GM23338 (cell line): ENCODE measurements around the gene OLFML1. TPM values are rescaled to one million over a fixed set of nuclear protein-coding genes. Genes with fewer than 3 reads are reported as not detected.

Experiments used
- ATAC-seq: fragments of 200-7000 bp; cut with Tn5 transposase; 3 replicates; pipeline ENCODE4 v1.9.1; 2020
- DNase-seq: peaks from one replicate; pipeline ENCODE4 v3.0.0-alpha.2; 2015; ENCODE audit warnings: low spot score
- H2AFZ ChIP-seq: fragments of 200-600 bp; sonication (generic); 2 replicates; pipeline ENCODE4 v1.8.0; 2016; ENCODE audit warnings: antibody characterized with exemption, mild to moderate bottlenecking, moderate library complexity
- H3F3A ChIP-seq: fragments of 200-600 bp; sonication (generic); replicated peaks from 2 replicates; pipeline ENCODE4 v1.8.0; 2017; ENCODE audit warnings: antibody characterized with exemption, mixed run types, low read depth
- H3K27ac ChIP-seq: fragments of 200-600 bp; sonication (generic); 2 replicates; pipeline ENCODE4 v1.6.1; 2016; ENCODE audit warnings: low read depth
- H3K27me3 ChIP-seq: fragments of 200-600 bp; sonication (generic); 2 replicates; pipeline ENCODE4 v1.8.0; 2016; ENCODE audit warnings: mild to moderate bottlenecking, mixed run types, moderate library complexity; ENCODE audit not compliant: insufficient read depth
- H3K36me3 ChIP-seq: fragments of 200-600 bp; sonication (generic); 2 replicates; pipeline ENCODE4 v1.8.0; 2016; ENCODE audit warnings: mild to moderate bottlenecking; ENCODE audit not compliant: insufficient read depth
- H3K4me1 ChIP-seq: fragments of 200-600 bp; sonication (generic); 2 replicates; pipeline ENCODE4 v1.8.0; 2016; ENCODE audit warnings: mild to moderate bottlenecking, moderate library complexity; ENCODE audit not compliant: insufficient read depth
- H3K4me2 ChIP-seq: fragments of 200-600 bp; sonication (generic); 2 replicates; pipeline ENCODE4 v1.7.1; 2017; ENCODE audit warnings: mixed run types
- H3K4me3 ChIP-seq: fragments of 200-600 bp; sonication (generic); 2 replicates; pipeline ENCODE4 v1.6.1; 2016; ENCODE audit warnings: mixed run types
- H3K79me2 ChIP-seq: fragments of 200-600 bp; sonication (generic); replicated peaks from 2 replicates; pipeline ENCODE4 v1.8.0; 2017; ENCODE audit warnings: mild to moderate bottlenecking; ENCODE audit not compliant: insufficient read depth
- H3K9me2 ChIP-seq: fragments of 200-600 bp; sonication (generic); 2 replicates; pipeline ENCODE4 v1.8.0; 2017; ENCODE audit not compliant: insufficient read depth
- H4K20me1 ChIP-seq: fragments of 200-600 bp; sonication (generic); replicated peaks from 2 replicates; pipeline ENCODE4 v1.8.0; 2017; ENCODE audit warnings: mild to moderate bottlenecking; ENCODE audit not compliant: insufficient read depth
- H3K27ac Mint-ChIP-seq: 2 replicates; pipeline ENCODE4 v1.8.0; 2020; ENCODE audit warnings: inconsistent platforms, mild to moderate bottlenecking, moderate library complexity, mixed read lengths
- H3K27me3 Mint-ChIP-seq: 3 replicates; pipeline ENCODE4 v1.8.0; 2022; ENCODE audit warnings: low read depth, mild to moderate bottlenecking, moderate library complexity, mixed read lengths, inconsistent platforms; ENCODE audit not compliant: insufficient read depth, poor library complexity
- H3K36me3 Mint-ChIP-seq: 3 replicates; pipeline ENCODE4 v1.8.0; 2021; ENCODE audit warnings: low read depth, mild to moderate bottlenecking, inconsistent platforms, moderate library complexity, mixed read lengths
- H3K4me1 Mint-ChIP-seq: 3 replicates; pipeline ENCODE4 v1.8.0; 2020; ENCODE audit warnings: mild to moderate bottlenecking, inconsistent platforms, mixed read lengths
- H3K4me3 Mint-ChIP-seq: 3 replicates; pipeline ENCODE4 v1.8.0; 2021; ENCODE audit warnings: moderate library complexity, mild to moderate bottlenecking, inconsistent platforms, mixed read lengths
- H3K9me3 Mint-ChIP-seq: 3 replicates; pipeline ENCODE4 v1.8.0; 2020; ENCODE audit warnings: moderate library complexity, mild to moderate bottlenecking, inconsistent platforms, mixed read lengths
- CREB1 ChIP-seq: fragments of 250-450 bp; sonication (Bioruptor Pico); IDR thresholded peaks from 2 replicates; pipeline ENCODE4 v1.5.0; 2020; ENCODE audit warnings: low read depth, mild to moderate bottlenecking, moderate library complexity
- EZH2 ChIP-seq: fragments of 200-600 bp; sonication (generic); IDR thresholded peaks from one replicate; pipeline ENCODE4 v1.8.0; 2017; ENCODE audit warnings: antibody characterized with exemption, mild to moderate bottlenecking, low read depth; ENCODE audit not compliant: unreplicated experiment
- EZH2phosphoT487 ChIP-seq: fragments of 200-600 bp; sonication (generic); IDR thresholded peaks from one replicate; pipeline ENCODE4 v1.8.1; 2018; ENCODE audit warnings: antibody characterized with exemption; ENCODE audit not compliant: unreplicated experiment
- NANOG ChIP-seq: IDR thresholded peaks from 2 replicates; pipeline ENCODE4 v1.6.1; 2016; ENCODE audit warnings: antibody characterized with exemption, borderline replicate concordance
- POLR2AphosphoS5 ChIP-seq: IDR thresholded peaks from 2 replicates; pipeline ENCODE4 v1.6.1; 2016; ENCODE audit warnings: antibody characterized with exemption, low read depth
- STAT1 ChIP-seq: IDR thresholded peaks from one replicate; pipeline ENCODE4 v1.6.1; 2016; ENCODE audit warnings: antibody characterized with exemption; ENCODE audit not compliant: unreplicated experiment
- ZNF114 ChIP-seq: fragments of 250-450 bp; sonication (Bioruptor Pico); IDR thresholded peaks from 2 replicates; pipeline ENCODE4 v1.5.0; 2020; ENCODE audit warnings: mild to moderate bottlenecking, moderate library complexity
- ZNF331 ChIP-seq: fragments of 250-450 bp; sonication (Bioruptor Pico); IDR thresholded peaks from 2 replicates; pipeline ENCODE4 v1.5.0; 2020; ENCODE audit warnings: low read depth, mild to moderate bottlenecking, moderate library complexity
- polyA plus RNA-seq: library from polyadenylated mRNA; unstranded; fragments of >200 nt; fragmentation: Nextera tagmentation; extraction: Ambion mirVana; gene quantifications from 2 replicates; pipeline ENCODE4 v1.2.1, GENCODE V29; 2016
- total RNA-seq: library from RNA; depleted of rRNA; stranded (reverse); fragments of >200 nt; shearing (Covaris generic); gene quantifications from 2 replicates; pipeline ENCODE4 v1.2.3, GENCODE V29; 2014
- TF ChIP-seq, protein P1 (sequence below): IDR thresholded peaks from one replicate; pipeline ENCODE4 v1.6.1; 2018; ENCODE audit warnings: antibody characterized with exemption; ENCODE audit not compliant: unreplicated experiment
- TF ChIP-seq, protein P2 (sequence below): fragments of 250-450 bp; sonication (Bioruptor Pico); IDR thresholded peaks from 2 replicates; pipeline ENCODE4 v1.5.0; 2020; ENCODE audit warnings: mild to moderate bottlenecking, moderate library complexity
- TF ChIP-seq, protein P3 (sequence below), 2 experiments: fragments of 200-600 bp in 1 of 2; sonication (generic) in 1 of 2; conservative IDR thresholded peaks; 2 replicates each; pipeline versions ENCODE4 v1.5.1 to v1.6.1; 2016 to 2017; ENCODE audit warnings: antibody characterized with exemption in 2 of 2, low read depth in 2 of 2, mild to moderate bottlenecking in 2 of 2, moderate library complexity in 1 of 2

OLFML1 gene
- total and polyA plus RNA-seq, 2 experiments from 2014 or later: 0.21 TPM; not detected in 1

DNA sequence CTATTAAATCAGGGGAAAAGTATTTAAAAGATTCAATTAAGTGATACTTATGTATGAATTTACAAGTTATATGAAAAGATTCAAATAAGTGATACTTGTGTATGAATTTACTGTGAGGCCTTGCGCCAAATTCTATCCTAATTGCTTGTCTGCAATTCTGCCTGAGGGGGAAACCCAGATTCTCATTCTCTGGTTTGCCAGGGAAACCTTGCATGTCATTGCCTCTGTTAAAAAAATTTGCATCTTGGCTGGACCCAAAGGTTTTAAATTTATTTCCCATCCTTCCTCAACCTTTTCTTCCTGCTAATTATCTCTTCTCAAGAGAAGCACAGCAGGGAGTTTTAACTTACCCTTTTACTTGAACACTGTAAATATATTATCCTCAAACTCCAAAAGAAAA is 13.8 kb downstream of the OLFML1 start:
- Histone ChIP-seq H4K20me1 (no peaks in the 10 kb centered on the region), H3K4me3 (no peak overlapping the region), H3F3A (no peaks in the 10 kb centered on the region), H3K36me3 (no peaks in the 10 kb centered on the region), H3K4me2 (no peak overlapping the region), H3K27me3 (no peaks in the 10 kb centered on the region), H2AFZ (no peak overlapping the region), H3K27ac (0 out of 2 replicates have a peak overlapping the region, but pooled peaks have one; percentile 16), H3K79me2 (no peaks in the 10 kb centered on the region), H3K4me1 (peaks cover 11% of the 10 kb centered on the region), H3K9me2 (no peaks in the 10 kb centered on the region)
- Mint-ChIP-seq H3K4me3 (no peak overlapping the region), H3K9me3 (no peaks in the 10 kb centered on the region), H3K27ac (peak overlapping the region; percentile 8; the same call in 1 of the 2 replicates), H3K27me3 (peaks cover 2% of the 10 kb centered on the region), H3K4me1 (peaks cover 18% of the 10 kb centered on the region), H3K36me3 (no peaks in the 10 kb centered on the region)
- ATAC-seq (no peak), DNase-seq (no peak)
- TF ChIP-seq POLR2AphosphoS5: no peak

DNA sequence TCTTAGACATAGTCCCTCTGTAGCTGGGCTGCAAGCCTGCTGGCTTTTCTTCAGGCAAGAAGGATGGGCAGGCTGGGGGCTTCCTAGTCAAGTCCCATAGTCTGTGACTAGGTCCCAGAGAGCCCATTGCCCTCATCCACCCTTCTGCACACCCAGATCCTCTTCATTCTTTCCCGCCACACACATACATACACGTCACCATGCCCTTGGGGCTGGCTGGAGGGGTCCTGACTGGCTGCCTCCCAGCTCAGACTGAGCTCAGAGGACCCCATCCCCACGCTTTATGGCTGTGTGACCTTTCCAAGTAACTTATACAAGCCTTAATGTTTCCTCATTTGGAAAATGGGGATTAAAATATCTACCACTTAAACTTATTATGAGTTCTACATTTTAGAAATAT is 14.9 kb downstream of the OLFML1 start:
- Histone ChIP-seq H3K27me3 (no peaks in the 10 kb centered on the region), H4K20me1 (no peaks in the 10 kb centered on the region), H3K4me2 (no peak overlapping the region), H3K27ac (no peak overlapping the region), H3K4me1 (peaks cover 11% of the 10 kb centered on the region), H3K4me3 (no peak overlapping the region), H3K36me3 (no peaks in the 10 kb centered on the region), H3K79me2 (no peaks in the 10 kb centered on the region), H2AFZ (no peak overlapping the region), H3K9me2 (no peaks in the 10 kb centered on the region; the same call in 1 of the 2 replicates), H3F3A (no peaks in the 10 kb centered on the region)
- H3K4me3 Mint-ChIP-seq: no peak overlapping the region
- peaks cover 2% of the 10 kb centered on the region for H3K27me3 Mint-ChIP-seq
- peaks cover 18% of the 10 kb centered on the region for H3K4me1 Mint-ChIP-seq
- DNase-seq (no peak), ATAC-seq (no peak)
- H3K27ac Mint-ChIP-seq: no peak overlapping the region
- H3K9me3 Mint-ChIP-seq: no peaks in the 10 kb centered on the region
- H3K36me3 Mint-ChIP-seq: no peaks in the 10 kb centered on the region
- TF ChIP-seq NANOG (no peak), POLR2AphosphoS5 (no peak), CREB1 (no peak), STAT1 (no peak), EZH2phosphoT487 (no peak), ZNF331 (CRISPR knock-in tag) (no peak), EZH2 (no peak), ZNF114 (CRISPR knock-in tag) (no peak)
- TF ChIP-seq, protein P1, sequence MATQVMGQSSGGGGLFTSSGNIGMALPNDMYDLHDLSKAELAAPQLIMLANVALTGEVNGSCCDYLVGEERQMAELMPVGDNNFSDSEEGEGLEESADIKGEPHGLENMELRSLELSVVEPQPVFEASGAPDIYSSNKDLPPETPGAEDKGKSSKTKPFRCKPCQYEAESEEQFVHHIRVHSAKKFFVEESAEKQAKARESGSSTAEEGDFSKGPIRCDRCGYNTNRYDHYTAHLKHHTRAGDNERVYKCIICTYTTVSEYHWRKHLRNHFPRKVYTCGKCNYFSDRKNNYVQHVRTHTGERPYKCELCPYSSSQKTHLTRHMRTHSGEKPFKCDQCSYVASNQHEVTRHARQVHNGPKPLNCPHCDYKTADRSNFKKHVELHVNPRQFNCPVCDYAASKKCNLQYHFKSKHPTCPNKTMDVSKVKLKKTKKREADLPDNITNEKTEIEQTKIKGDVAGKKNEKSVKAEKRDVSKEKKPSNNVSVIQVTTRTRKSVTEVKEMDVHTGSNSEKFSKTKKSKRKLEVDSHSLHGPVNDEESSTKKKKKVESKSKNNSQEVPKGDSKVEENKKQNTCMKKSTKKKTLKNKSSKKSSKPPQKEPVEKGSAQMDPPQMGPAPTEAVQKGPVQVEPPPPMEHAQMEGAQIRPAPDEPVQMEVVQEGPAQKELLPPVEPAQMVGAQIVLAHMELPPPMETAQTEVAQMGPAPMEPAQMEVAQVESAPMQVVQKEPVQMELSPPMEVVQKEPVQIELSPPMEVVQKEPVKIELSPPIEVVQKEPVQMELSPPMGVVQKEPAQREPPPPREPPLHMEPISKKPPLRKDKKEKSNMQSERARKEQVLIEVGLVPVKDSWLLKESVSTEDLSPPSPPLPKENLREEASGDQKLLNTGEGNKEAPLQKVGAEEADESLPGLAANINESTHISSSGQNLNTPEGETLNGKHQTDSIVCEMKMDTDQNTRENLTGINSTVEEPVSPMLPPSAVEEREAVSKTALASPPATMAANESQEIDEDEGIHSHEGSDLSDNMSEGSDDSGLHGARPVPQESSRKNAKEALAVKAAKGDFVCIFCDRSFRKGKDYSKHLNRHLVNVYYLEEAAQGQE: no peak
- TF ChIP-seq, protein P2, sequence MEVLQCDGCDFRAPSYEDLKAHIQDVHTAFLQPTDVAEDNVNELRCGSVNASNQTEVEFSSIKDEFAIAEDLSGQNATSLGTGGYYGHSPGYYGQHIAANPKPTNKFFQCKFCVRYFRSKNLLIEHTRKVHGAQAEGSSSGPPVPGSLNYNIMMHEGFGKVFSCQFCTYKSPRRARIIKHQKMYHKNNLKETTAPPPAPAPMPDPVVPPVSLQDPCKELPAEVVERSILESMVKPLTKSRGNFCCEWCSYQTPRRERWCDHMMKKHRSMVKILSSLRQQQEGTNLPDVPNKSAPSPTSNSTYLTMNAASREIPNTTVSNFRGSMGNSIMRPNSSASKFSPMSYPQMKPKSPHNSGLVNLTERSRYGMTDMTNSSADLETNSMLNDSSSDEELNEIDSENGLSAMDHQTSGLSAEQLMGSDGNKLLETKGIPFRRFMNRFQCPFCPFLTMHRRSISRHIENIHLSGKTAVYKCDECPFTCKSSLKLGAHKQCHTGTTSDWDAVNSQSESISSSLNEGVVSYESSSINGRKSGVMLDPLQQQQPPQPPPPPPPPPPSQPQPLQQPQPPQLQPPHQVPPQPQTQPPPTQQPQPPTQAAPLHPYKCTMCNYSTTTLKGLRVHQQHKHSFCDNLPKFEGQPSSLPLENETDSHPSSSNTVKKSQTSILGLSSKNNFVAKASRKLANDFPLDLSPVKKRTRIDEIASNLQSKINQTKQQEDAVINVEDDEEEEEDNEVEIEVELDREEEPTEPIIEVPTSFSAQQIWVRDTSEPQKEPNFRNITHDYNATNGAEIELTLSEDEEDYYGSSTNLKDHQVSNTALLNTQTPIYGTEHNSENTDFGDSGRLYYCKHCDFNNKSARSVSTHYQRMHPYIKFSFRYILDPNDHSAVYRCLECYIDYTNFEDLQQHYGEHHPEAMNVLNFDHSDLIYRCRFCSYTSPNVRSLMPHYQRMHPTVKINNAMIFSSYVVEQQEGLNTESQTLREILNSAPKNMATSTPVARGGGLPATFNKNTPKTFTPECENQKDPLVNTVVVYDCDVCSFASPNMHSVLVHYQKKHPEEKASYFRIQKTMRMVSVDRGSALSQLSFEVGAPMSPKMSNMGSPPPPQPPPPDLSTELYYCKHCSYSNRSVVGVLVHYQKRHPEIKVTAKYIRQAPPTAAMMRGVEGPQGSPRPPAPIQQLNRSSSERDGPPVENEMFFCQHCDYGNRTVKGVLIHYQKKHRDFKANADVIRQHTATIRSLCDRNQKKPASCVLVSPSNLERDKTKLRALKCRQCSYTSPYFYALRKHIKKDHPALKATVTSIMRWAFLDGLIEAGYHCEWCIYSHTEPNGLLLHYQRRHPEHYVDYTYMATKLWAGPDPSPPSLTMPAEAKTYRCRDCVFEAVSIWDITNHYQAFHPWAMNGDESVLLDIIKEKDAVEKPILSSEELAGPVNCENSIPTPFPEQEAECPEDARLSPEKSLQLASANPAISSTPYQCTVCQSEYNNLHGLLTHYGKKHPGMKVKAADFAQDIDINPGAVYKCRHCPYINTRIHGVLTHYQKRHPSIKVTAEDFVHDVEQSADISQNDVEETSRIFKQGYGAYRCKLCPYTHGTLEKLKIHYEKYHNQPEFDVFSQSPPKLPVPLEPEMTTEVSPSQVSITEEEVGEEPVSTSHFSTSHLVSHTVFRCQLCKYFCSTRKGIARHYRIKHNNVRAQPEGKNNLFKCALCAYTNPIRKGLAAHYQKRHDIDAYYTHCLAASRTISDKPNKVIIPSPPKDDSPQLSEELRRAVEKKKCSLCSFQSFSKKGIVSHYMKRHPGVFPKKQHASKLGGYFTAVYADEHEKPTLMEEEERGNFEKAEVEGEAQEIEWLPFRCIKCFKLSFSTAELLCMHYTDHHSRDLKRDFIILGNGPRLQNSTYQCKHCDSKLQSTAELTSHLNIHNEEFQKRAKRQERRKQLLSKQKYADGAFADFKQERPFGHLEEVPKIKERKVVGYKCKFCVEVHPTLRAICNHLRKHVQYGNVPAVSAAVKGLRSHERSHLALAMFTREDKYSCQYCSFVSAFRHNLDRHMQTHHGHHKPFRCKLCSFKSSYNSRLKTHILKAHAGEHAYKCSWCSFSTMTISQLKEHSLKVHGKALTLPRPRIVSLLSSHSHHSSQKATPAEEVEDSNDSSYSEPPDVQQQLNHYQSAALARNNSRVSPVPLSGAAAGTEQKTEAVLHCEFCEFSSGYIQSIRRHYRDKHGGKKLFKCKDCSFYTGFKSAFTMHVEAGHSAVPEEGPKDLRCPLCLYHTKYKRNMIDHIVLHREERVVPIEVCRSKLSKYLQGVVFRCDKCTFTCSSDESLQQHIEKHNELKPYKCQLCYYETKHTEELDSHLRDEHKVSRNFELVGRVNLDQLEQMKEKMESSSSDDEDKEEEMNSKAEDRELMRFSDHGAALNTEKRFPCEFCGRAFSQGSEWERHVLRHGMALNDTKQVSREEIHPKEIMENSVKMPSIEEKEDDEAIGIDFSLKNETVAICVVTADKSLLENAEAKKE: no peak
- TF ChIP-seq, protein P3, sequence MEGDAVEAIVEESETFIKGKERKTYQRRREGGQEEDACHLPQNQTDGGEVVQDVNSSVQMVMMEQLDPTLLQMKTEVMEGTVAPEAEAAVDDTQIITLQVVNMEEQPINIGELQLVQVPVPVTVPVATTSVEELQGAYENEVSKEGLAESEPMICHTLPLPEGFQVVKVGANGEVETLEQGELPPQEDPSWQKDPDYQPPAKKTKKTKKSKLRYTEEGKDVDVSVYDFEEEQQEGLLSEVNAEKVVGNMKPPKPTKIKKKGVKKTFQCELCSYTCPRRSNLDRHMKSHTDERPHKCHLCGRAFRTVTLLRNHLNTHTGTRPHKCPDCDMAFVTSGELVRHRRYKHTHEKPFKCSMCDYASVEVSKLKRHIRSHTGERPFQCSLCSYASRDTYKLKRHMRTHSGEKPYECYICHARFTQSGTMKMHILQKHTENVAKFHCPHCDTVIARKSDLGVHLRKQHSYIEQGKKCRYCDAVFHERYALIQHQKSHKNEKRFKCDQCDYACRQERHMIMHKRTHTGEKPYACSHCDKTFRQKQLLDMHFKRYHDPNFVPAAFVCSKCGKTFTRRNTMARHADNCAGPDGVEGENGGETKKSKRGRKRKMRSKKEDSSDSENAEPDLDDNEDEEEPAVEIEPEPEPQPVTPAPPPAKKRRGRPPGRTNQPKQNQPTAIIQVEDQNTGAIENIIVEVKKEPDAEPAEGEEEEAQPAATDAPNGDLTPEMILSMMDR (conservative IDR thresholded peaks at IDR 0.05; ENCODE audit: low read depth in 2 of 2): no peak
